ENCODE data around the gene SUGP2. TPM values are rescaled to one million over a fixed set of nuclear protein-coding genes. Genes with fewer than 3 reads are reported as not detected.
"Not testable (repeated sequence)": the region's sequence is repeated elsewhere in the genome, so short reads cannot be mapped to it uniquely, and the experiment has no call there.

SUGP2 gene
- total RNA-seq, 2 experiments from 2014 or later, result 104 to 112 TPM

- no peak for ATAC-seq
- H3K4me3 Mint-ChIP-seq, result no peak overlapping the region
- POLR2A ChIA-PET, result interaction anchor here (0.6 to 1.0 kb wide), 2 partner anchors 18 to 894 kb away, joined by 3 read pairs; no protein-coding TSS in a partner anchor
- H3K36me3 Mint-ChIP-seq (ENCODE audit: low read depth), result peaks cover 64% of the 10 kb centered on the region
- no peaks in the 10 kb centered on the region for H3K27me3 Mint-ChIP-seq
- CTCF ChIA-PET, result no interaction called here
- TF ChIP-seq CTCF (IDR thresholded peaks at IDR 0.05), result no peak
- no peaks in the 10 kb centered on the region for H3K9me3 Mint-ChIP-seq
- no peak for DNase-seq
- H3K27ac Mint-ChIP-seq, result no peak overlapping the region
- H3K4me1 Mint-ChIP-seq (ENCODE audit: low read depth), result peaks cover 37% of the 10 kb centered on the region
- intact Hi-C loops (cut with micrococcal nuclease), result no loop called here
Observed at GRCh38 chr19:19027228-19027627, 6.1 kb downstream of the SUGP2 start.

- no peak overlapping the region for H3K4me3 Mint-ChIP-seq
- H3K36me3 Mint-ChIP-seq (ENCODE audit: low read depth), result peaks cover 60% of the 10 kb centered on the region
- H3K4me1 Mint-ChIP-seq (ENCODE audit: low read depth), result peaks cover 36% of the 10 kb centered on the region
- H3K9me3 Mint-ChIP-seq, result no peaks in the 10 kb centered on the region
- TF ChIP-seq CTCF (IDR thresholded peaks at IDR 0.05), result no peak
- ChIA-PET POLR2A (interaction anchor here (0.6 to 1.0 kb wide), 2 partner anchors 17 to 893 kb away, joined by 3 read pairs; no protein-coding TSS in a partner anchor), CTCF (no interaction called here)
- intact Hi-C loops (cut with micrococcal nuclease), result no loop called here
- H3K27me3 Mint-ChIP-seq, result no peaks in the 10 kb centered on the region
- peak; percentile 13 for DNase-seq
- no peak overlapping the region for H3K27ac Mint-ChIP-seq
- no peak for ATAC-seq
Observed at GRCh38 chr19:19026299-19026971, 6.9 kb downstream of the SUGP2 start.

GRCh38 chr19:19025861-19026260 lies 7.5 kb downstream of the SUGP2 start:
- Mint-ChIP-seq H3K27ac (no peak overlapping the region), H3K4me1 (ENCODE audit: low read depth) (peaks cover 39% of the 10 kb centered on the region), H3K9me3 (no peaks in the 10 kb centered on the region), H3K27me3 (no peaks in the 10 kb centered on the region), H3K4me3 (no peak overlapping the region), H3K36me3 (ENCODE audit: low read depth) (peaks cover 61% of the 10 kb centered on the region)
- no peak for TF ChIP-seq CTCF (IDR thresholded peaks at IDR 0.05)
- ChIA-PET POLR2A (no interaction called here), CTCF (no interaction called here)
- intact Hi-C loops (cut with micrococcal nuclease), result no loop called here
- ATAC-seq (no peak), DNase-seq (no peak)

GRCh38 chr19:19023376-19023775 lies 9.9 kb downstream of the SUGP2 start:
- ATAC-seq; DNase-seq; H3K9me3 Mint-ChIP-seq; intact Hi-C loops (cut with micrococcal nuclease); H3K27me3 Mint-ChIP-seq; H3K27ac Mint-ChIP-seq; H3K4me3 Mint-ChIP-seq: not testable (repeated sequence)
- CTCF ChIA-PET, result interaction anchor here (1.2 kb wide), 1 partner anchor 158 kb away, joined by 3 read pairs; no protein-coding TSS in a partner anchor
- H3K4me1 Mint-ChIP-seq (ENCODE audit: low read depth), result peaks cover 33% of the 10 kb centered on the region
- peaks cover 56% of the 10 kb centered on the region for H3K36me3 Mint-ChIP-seq (ENCODE audit: low read depth)
- POLR2A ChIA-PET, result interaction anchor here (0.6 kb wide), 1 partner anchor 783 kb away, joined by 3 read pairs; no protein-coding TSS in a partner anchor

GRCh38 chr19:19022380-19022961 lies 10.8 kb downstream of the SUGP2 start:
- Mint-ChIP-seq H3K36me3 (ENCODE audit: low read depth) (peaks cover 53% of the 10 kb centered on the region), H3K4me1 (ENCODE audit: low read depth) (peaks cover 28% of the 10 kb centered on the region), H3K27me3 (no peaks in the 10 kb centered on the region), H3K27ac (peak overlapping the region; percentile 47), H3K9me3 (no peaks in the 10 kb centered on the region), H3K4me3 (peak overlapping the region; percentile 10)
- DNase-seq, result no peak
- POLR2A ChIA-PET, result interaction anchor here (0.6 kb wide), 1 partner anchor 783 kb away, joined by 3 read pairs; no protein-coding TSS in a partner anchor
- intact Hi-C loops (cut with micrococcal nuclease), result no loop called here
- TF ChIP-seq CTCF (IDR thresholded peaks at IDR 0.05), result no peak
- ATAC-seq, result no peak
- CTCF ChIA-PET, result no interaction called here
